SJCRH30 (cell line): Measurements from ENCODE around the gene SLC6A11. TPM values are rescaled to one million over a fixed set of nuclear protein-coding genes. Genes with fewer than 3 reads are reported as not detected.
A peak's percentile ranks its signal among the peaks of the same experiment; 100 is the strongest.

Experiments
- DNase-seq, 2 experiments: peaks; one replicate each; pipeline ENCODE4 v3.0.0-alpha.2; 2015 to 2020
- H3K27ac ChIP-seq: fragments of 250-450 bp; sonication (Bioruptor Pico); 2 replicates; pipeline ENCODE4 v1.5.1; 2020; ENCODE audit warnings: mild to moderate bottlenecking, moderate library complexity
- H3K27me3 ChIP-seq: fragments of 250-450 bp; sonication (Bioruptor Pico); 2 replicates; pipeline ENCODE4 v1.5.1; 2020; ENCODE audit warnings: mild to moderate bottlenecking, moderate library complexity
- H3K36me3 ChIP-seq: fragments of 250-450 bp; sonication (Bioruptor Pico); 2 replicates; pipeline ENCODE4 v1.5.1; 2020; ENCODE audit warnings: mild to moderate bottlenecking, moderate library complexity
- H3K4me1 ChIP-seq: fragments of 250-450 bp; sonication (Bioruptor Pico); 2 replicates; pipeline ENCODE4 v1.5.1; 2020; ENCODE audit warnings: mild to moderate bottlenecking, moderate library complexity
- H3K4me3 ChIP-seq: fragments of 250-450 bp; sonication (Bioruptor Pico); 2 replicates; pipeline ENCODE4 v1.5.1; 2020; ENCODE audit warnings: mild to moderate bottlenecking, moderate library complexity
- H3K9me3 ChIP-seq: fragments of 250-450 bp; sonication (Bioruptor Pico); replicated peaks from 2 replicates; pipeline ENCODE4 v1.5.1; 2020; ENCODE audit warnings: mild to moderate bottlenecking, moderate library complexity
- total RNA-seq: library from RNA; depleted of rRNA; stranded (reverse); fragments of >200 nt; shearing (Covaris generic); gene quantifications from 2 replicates; pipeline ENCODE4 v1.2.3, GENCODE V29; 2014

SLC6A11 gene
- total RNA-seq, 1 experiment from 2014 or later, result not detected

GRCh38 chr3:10949197-10949596 is 133.2 kb downstream of the SLC6A11 start:
- H3K4me1 ChIP-seq, result peaks cover 5% of the 10 kb centered on the region; the same call in 1 of the 2 replicates
- H3K9me3 ChIP-seq, result no peaks in the 10 kb centered on the region
- no peak overlapping the region for H3K4me3 ChIP-seq
- H3K27ac ChIP-seq, result no peak overlapping the region
- H3K36me3 ChIP-seq, result no peaks in the 10 kb centered on the region
- 0 out of 2 replicates have a peak, but pooled peaks cover 8% of the 10 kb centered on the region for H3K27me3 ChIP-seq
- DNase-seq, result peak; percentile 44 to 60

GRCh38 chr3:10950476-10951294 is 134.7 kb downstream of the SLC6A11 start:
- Histone ChIP-seq H3K9me3 (no peaks in the 10 kb centered on the region), H3K4me3 (no peak overlapping the region)

GRCh38 chr3:10951295-10951926 is 135.4 kb downstream of the SLC6A11 start:
- Histone ChIP-seq H3K9me3 (no peaks in the 10 kb centered on the region), H3K36me3 (no peaks in the 10 kb centered on the region), H3K4me1 (peaks cover 22% of the 10 kb centered on the region), H3K27ac (no peak overlapping the region), H3K27me3 (0 out of 2 replicates have a peak, but pooled peaks cover 8% of the 10 kb centered on the region), H3K4me3 (no peak overlapping the region)
- no peak for DNase-seq

More at GRCh38 chr3:10950476-10951294, 134.7 kb downstream of the SLC6A11 start:
- 0 out of 2 replicates have a peak, but pooled peaks cover 8% of the 10 kb centered on the region for H3K27me3 ChIP-seq
- DNase-seq, result peak; percentile 41 to 72
- H3K36me3 ChIP-seq, result no peaks in the 10 kb centered on the region
- peaks cover 17% of the 10 kb centered on the region for H3K4me1 ChIP-seq
- H3K27ac ChIP-seq, result no peak overlapping the region

DNA sequence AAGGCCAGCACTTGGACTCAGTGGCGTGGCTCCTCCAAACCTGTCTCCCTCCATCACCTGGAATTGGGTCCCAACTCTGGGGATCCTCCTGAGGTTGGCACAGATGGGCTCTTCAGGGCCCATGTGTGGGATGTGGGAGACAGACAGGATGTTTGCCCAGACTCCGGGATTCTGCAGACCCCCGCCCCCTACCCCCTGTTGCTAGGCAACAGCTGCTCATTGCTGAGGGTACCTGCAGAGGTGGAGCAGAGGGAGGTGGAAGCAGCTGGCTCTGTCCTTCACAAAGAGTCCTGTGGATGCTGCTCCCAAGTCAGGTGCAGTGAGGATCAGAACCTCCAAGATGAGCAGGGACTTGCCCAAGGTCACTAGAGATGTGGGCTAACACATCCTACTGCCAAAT is 136.5 kb downstream of the SLC6A11 start:
- Histone ChIP-seq H3K27ac (no peak overlapping the region), H3K4me1 (peaks cover 34% of the 10 kb centered on the region), H3K4me3 (no peak overlapping the region), H3K36me3 (no peaks in the 10 kb centered on the region), H3K9me3 (no peaks in the 10 kb centered on the region), H3K27me3 (0 out of 2 replicates have a peak, but pooled peaks cover 8% of the 10 kb centered on the region)
- DNase-seq, result no peak

GRCh38 chr3:10954740-10955139 is 138.7 kb downstream of the SLC6A11 start:
- Histone ChIP-seq H3K27me3 (no peaks in the 10 kb centered on the region), H3K4me3 (no peak overlapping the region), H3K27ac (peak overlapping the region; percentile 99), H3K4me1 (peaks cover 52% of the 10 kb centered on the region), H3K9me3 (no peaks in the 10 kb centered on the region), H3K36me3 (no peaks in the 10 kb centered on the region)
- DNase-seq, result no peak

- H3K36me3 ChIP-seq, result no peaks in the 10 kb centered on the region
- peak overlapping the region; percentile 12; the same call in 1 of the 2 replicates for H3K4me3 ChIP-seq
- peak; percentile 95 to 96 for DNase-seq
- no peaks in the 10 kb centered on the region for H3K9me3 ChIP-seq
- H3K27me3 ChIP-seq, result no peaks in the 10 kb centered on the region
- peaks cover 52% of the 10 kb centered on the region for H3K4me1 ChIP-seq
- peak overlapping the region; percentile 99 for H3K27ac ChIP-seq
These were observed 139.9 kb downstream of the SLC6A11 start for GRCh38 chr3:10955711-10956453.

DNA sequence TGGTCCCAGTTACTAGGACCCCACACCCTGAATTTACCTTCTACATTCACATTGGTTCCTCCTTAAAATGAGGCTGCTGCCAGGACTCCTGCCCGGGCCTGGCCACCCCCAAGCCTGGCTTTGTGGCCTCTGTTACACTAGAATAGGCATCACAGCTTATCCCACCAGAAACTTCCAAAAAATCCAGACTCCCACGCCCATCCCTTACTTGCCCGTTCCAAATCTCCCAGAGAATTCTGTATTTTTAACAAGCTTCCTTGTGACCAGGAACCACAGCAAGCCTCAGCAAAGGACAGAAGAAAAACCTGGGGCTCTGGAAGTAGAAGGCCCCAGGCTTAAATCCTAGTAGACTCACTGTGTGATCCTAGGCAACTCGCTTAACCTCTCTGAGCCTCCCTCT is 140.5 kb downstream of the SLC6A11 start:
- no peak for DNase-seq
- Histone ChIP-seq H3K4me1 (peaks cover 49% of the 10 kb centered on the region), H3K9me3 (no peaks in the 10 kb centered on the region), H3K27ac (peak overlapping the region; percentile 99), H3K36me3 (no peaks in the 10 kb centered on the region), H3K4me3 (no peak overlapping the region), H3K27me3 (no peaks in the 10 kb centered on the region)

DNA sequence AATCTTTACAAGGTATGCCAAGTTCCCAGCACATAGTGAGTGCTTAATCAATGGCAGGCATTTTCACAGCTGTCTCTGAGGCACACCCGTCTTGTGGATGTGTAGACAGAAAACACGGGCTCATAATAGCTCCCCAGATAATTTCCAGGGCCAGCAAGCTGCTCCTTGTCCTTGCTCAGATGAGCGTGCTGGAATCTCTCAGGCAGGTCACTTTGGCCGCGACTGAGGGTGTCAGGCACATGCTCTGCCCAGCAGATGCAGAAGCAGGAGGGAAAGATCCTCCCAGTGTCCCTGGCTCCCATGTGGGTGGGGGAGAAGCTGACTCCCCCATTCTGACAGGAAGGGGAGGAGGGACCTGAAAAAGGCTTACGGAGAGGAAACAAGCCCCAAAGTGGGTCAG is 141.0 kb downstream of the SLC6A11 start:
- Histone ChIP-seq H3K27ac (peak overlapping the region; percentile 99), H3K4me1 (peaks cover 49% of the 10 kb centered on the region), H3K27me3 (no peaks in the 10 kb centered on the region)

DNA sequence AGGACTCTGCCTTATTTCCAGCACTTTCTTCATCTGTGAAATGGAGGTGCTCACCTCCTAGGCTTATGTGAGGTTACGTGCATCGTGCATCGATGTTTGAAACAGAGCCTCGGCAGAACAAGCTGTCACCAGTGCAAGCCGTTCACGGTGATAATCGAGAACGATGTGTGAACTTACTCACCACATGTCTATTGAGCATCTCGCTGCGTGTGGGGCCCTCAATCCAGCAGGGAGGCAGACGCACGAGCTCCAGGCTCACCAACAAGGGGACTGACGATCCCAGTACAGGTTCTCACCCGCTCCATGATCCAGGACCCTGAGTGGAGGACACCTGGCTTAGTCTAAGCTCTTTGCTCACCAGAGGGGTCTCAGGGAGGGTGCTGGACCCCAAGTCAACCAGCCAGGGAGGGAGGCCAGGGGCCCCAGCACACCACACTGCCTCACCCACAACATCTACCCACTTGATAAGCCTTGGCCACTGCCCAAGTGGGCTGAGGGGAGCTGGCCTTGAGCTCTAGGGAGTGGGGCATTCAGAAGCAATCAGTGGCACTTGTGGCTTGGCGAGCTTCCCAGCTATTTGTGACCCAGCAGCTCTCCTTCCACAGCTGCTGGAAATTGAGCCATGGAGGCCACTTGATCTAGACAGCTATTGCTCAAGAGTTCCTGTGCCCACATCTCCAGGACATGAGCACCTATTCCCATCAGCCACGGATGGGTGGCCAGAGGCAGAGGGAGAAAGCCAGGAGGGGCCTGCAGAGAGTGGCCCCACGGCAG is 142.1 kb downstream of the SLC6A11 start:
- H3K36me3 ChIP-seq, result no peaks in the 10 kb centered on the region
- H3K9me3 ChIP-seq, result no peaks in the 10 kb centered on the region
- peak overlapping the region; percentile 99 for H3K27ac ChIP-seq
- no peaks in the 10 kb centered on the region for H3K27me3 ChIP-seq
- peaks cover 49% of the 10 kb centered on the region for H3K4me1 ChIP-seq
- no peak overlapping the region for H3K4me3 ChIP-seq
- DNase-seq, result peak; percentile 91 to 95

More for the DNA sequence above, 141.0 kb downstream of the SLC6A11 start:
- DNase-seq, result peak; percentile 35 to 56
- Histone ChIP-seq H3K9me3 (no peaks in the 10 kb centered on the region), H3K4me3 (no peak overlapping the region), H3K36me3 (no peaks in the 10 kb centered on the region)

DNA sequence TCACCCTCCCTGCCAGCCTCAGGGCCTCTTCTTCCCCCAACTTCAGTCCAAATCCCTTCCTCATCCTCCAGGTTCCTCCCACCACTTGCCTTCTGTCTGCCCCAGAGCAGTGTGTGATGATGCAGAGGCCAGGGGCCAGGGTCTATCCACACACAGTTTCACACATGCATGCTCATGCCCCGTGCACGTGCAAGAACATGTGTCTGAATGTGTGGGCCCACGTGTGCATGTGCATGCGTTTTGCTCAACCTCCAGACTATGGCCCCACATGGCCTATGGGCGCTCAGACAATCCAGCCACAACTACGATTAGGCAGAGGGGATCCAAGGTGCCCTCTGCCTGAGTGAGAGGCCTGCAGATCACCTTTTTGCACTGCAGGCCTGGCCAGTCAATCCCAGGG is 144.2 kb downstream of the SLC6A11 start:
- DNase-seq, result no peak
- Histone ChIP-seq H3K36me3 (no peaks in the 10 kb centered on the region), H3K4me3 (no peak overlapping the region), H3K9me3 (no peaks in the 10 kb centered on the region), H3K27me3 (no peaks in the 10 kb centered on the region), H3K27ac (no peak overlapping the region), H3K4me1 (peaks cover 39% of the 10 kb centered on the region)

DNA sequence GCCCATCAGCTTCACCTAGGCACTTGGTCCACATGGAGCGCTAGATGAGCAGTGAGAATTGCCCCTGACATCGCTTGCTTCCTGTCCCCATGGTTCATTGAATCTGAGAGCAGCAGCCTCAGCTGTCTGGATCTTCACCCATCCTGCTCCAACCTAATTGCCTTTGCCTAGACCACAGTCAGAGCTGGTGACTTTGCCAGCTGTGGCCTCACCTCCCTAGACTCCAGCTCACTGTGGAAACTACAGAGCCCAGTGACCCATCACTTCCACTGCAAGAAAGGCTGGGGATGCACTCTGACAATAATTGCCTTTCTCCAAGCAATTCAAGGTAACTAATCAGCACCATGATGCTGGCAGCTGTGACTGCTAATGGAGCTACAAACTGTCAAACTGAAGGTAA is 145.9 kb downstream of the SLC6A11 start:
- no peaks in the 10 kb centered on the region for H3K9me3 ChIP-seq
- H3K27ac ChIP-seq, result no peak overlapping the region
- H3K4me1 ChIP-seq, result peaks cover 24% of the 10 kb centered on the region
- no peaks in the 10 kb centered on the region for H3K27me3 ChIP-seq
- no peak overlapping the region for H3K4me3 ChIP-seq
- no peaks in the 10 kb centered on the region for H3K36me3 ChIP-seq
- no peak for DNase-seq

DNA sequence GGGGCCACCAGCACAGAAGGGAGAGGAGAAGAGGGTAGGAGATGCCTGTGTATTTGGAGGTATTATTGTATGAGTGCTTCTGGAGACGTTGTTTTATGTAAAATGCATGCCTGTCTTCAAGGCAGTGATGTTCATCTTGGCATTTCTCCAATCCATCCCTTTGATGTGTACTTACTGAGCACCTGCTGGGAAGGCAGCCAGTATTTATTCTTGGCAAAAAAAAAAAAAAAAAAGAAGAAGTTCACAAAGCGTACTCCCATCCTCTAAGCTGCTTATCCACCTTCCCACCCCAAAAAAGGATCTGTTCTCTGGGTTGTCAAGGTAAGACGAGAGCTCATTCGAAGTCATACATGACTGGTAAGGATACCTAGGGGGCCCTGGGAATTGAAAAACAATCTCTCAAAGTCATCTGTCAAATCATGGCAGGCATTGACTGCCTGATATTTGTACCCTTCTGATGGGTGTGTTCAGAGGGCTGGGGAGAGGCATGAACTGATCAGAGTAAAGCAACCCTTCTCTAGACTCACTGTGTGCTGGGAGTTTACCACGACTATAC is 146.5 kb downstream of the SLC6A11 start:
- Histone ChIP-seq H3K9me3 (no peaks in the 10 kb centered on the region), H3K4me3 (no peak overlapping the region), H3K27ac (no peak overlapping the region), H3K4me1 (peaks cover 18% of the 10 kb centered on the region), H3K27me3 (no peaks in the 10 kb centered on the region), H3K36me3 (no peaks in the 10 kb centered on the region)
- DNase-seq, result no peak

DNA sequence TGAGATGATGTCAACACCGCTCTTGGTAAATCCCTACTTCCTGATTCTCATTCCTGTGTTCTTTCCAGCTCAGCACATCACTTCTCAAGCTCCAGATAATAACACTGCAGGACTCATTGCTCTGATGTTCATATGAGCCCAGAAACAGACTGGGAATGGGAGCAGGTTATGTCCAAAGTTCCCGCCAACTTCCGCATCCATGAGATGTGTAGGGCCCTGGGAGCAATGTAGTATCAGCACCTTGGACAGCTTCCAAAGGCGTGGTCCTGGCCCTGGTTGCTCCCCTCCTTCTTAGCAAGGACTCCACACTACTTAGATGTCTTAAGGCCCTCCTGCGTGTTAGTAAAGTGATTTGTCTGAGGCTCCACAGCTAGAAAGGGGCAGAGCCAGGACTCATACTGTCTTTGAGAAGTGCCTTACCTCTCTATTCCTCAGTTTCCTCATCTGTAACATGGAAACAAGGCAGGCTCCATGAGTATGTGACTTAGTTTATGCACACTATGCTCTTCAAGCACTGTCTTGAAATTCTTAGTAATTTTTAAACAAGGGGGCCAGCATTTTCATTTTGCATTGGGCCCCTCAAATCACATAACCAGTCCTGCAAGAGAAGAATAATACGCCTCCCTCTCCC is 148.6 kb downstream of the SLC6A11 start:
- H3K36me3 ChIP-seq, result no peaks in the 10 kb centered on the region
- no peak overlapping the region for H3K4me3 ChIP-seq
- DNase-seq, result peak; percentile 60 to 78
- H3K4me1 ChIP-seq, result peaks cover 12% of the 10 kb centered on the region
- H3K27me3 ChIP-seq, result no peaks in the 10 kb centered on the region
- no peaks in the 10 kb centered on the region for H3K9me3 ChIP-seq
- H3K27ac ChIP-seq, result no peak overlapping the region
